GM23248 (cell line): ENCODE results near the gene NF1. TPM values are rescaled to one million over a fixed set of nuclear protein-coding genes. Genes with fewer than 3 reads are reported as not detected.

Experiments
- DNase-seq: peaks from one replicate; pipeline ENCODE4 v3.0.0-alpha.2; 2015
- H2AFZ ChIP-seq: fragments of 200-600 bp; sonication (generic); 2 replicates; pipeline ENCODE4 v1.6.1; 2016; ENCODE audit warnings: antibody characterized with exemption
- H3F3A ChIP-seq: fragments of 200-600 bp; sonication (generic); 2 replicates; pipeline ENCODE4 v1.6.1; 2016; ENCODE audit warnings: mild to moderate bottlenecking, antibody characterized with exemption, mixed run types; ENCODE audit not compliant: insufficient read depth
- H3K27ac ChIP-seq: fragments of 200-600 bp; sonication (generic); 2 replicates; pipeline ENCODE4 v1.5.1; 2016; ENCODE audit warnings: mild to moderate bottlenecking
- H3K27me3 ChIP-seq: fragments of 200-600 bp; sonication (generic); replicated peaks from 2 replicates; pipeline ENCODE4 v1.6.1; 2016; ENCODE audit warnings: mild to moderate bottlenecking; ENCODE audit not compliant: insufficient read depth
- H3K36me3 ChIP-seq: fragments of 200-600 bp; sonication (generic); 2 replicates; pipeline ENCODE4 v1.6.1; 2016; ENCODE audit warnings: low read depth, mild to moderate bottlenecking
- H3K4me1 ChIP-seq: fragments of 200-600 bp; sonication (generic); 2 replicates; pipeline ENCODE4 v1.6.1; 2016; ENCODE audit warnings: mild to moderate bottlenecking; ENCODE audit not compliant: insufficient read depth
- H3K4me2 ChIP-seq: fragments of 200-600 bp; sonication (generic); one replicate; pipeline ENCODE4 v1.6.1; 2016; ENCODE audit warnings: mild to moderate bottlenecking; ENCODE audit not compliant: unreplicated experiment
- H3K4me3 ChIP-seq: fragments of 200-600 bp; sonication (generic); 2 replicates; pipeline ENCODE4 v1.5.1; 2016; ENCODE audit warnings: mild to moderate bottlenecking
- H3K79me2 ChIP-seq: fragments of 200-600 bp; sonication (generic); 2 replicates; pipeline ENCODE4 v1.6.1; 2016; ENCODE audit warnings: mild to moderate bottlenecking; ENCODE audit not compliant: insufficient read depth
- H3K9ac ChIP-seq: fragments of 200-600 bp; sonication (generic); 2 replicates; pipeline ENCODE4 v1.6.1; 2016; ENCODE audit warnings: mild to moderate bottlenecking
- H3K9me2 ChIP-seq: fragments of 200-600 bp; sonication (generic); 2 replicates; pipeline ENCODE4 v1.6.1; 2016; ENCODE audit warnings: mixed run types, mild to moderate bottlenecking, moderate library complexity; ENCODE audit not compliant: insufficient read depth
- H3K9me3 ChIP-seq: fragments of 200-600 bp; sonication (generic); one replicate; pipeline ENCODE4 v1.6.1; 2017; ENCODE audit warnings: low read depth
- H4K20me1 ChIP-seq: fragments of 200-600 bp; sonication (generic); 2 replicates; pipeline ENCODE4 v1.6.0; 2016; ENCODE audit not compliant: insufficient read depth
- EZH2 ChIP-seq: fragments of 200-600 bp; sonication (generic); IDR thresholded peaks from 2 replicates; pipeline ENCODE4 v1.6.1; 2018; ENCODE audit warnings: antibody characterized with exemption, mild to moderate bottlenecking; ENCODE audit not compliant: insufficient read depth, poor library complexity, severe bottlenecking
- EZH2phosphoT487 ChIP-seq: fragments of 200-600 bp; sonication (generic); IDR thresholded peaks from 2 replicates; pipeline ENCODE4 v1.6.1; 2018; ENCODE audit warnings: antibody characterized with exemption, moderate library complexity, mild to moderate bottlenecking, low read depth; ENCODE audit not compliant: insufficient read depth
- WGBS, 2 experiments: methylation state at CpG; one replicate each; pipeline ENCODE4 v1.1.6; 2015 to 2017; ENCODE audit warnings: low lambda C conversion rate in 2 of 2, low coverage in 1 of 2; ENCODE audit errors: missing lambda C conversion rate in 2 of 2; 5-methylcytosine and 5-hydroxymethylcytosine counted together
- in situ Hi-C: fragments of 300-500 bp; cut with MboI; formaldehyde crosslinking; loops from 2 replicates; pipeline ENCODE4 v1.15.0; 2020
- polyA plus RNA-seq: library from polyadenylated mRNA; unstranded; fragments of >200 nt; fragmentation: Nextera tagmentation; extraction: Ambion mirVana; gene quantifications from 2 replicates; pipeline ENCODE4 v1.2.1, GENCODE V29; 2016
- total RNA-seq: library from RNA; depleted of rRNA; stranded (reverse); fragments of >200 nt; shearing (Covaris generic); gene quantifications from 2 replicates; pipeline ENCODE4 v1.2.3, GENCODE V29; 2014

NF1 gene
- total and polyA plus RNA-seq, 2 experiments from 2014 or later, result 6.1 to 24.4 TPM

DNA sequence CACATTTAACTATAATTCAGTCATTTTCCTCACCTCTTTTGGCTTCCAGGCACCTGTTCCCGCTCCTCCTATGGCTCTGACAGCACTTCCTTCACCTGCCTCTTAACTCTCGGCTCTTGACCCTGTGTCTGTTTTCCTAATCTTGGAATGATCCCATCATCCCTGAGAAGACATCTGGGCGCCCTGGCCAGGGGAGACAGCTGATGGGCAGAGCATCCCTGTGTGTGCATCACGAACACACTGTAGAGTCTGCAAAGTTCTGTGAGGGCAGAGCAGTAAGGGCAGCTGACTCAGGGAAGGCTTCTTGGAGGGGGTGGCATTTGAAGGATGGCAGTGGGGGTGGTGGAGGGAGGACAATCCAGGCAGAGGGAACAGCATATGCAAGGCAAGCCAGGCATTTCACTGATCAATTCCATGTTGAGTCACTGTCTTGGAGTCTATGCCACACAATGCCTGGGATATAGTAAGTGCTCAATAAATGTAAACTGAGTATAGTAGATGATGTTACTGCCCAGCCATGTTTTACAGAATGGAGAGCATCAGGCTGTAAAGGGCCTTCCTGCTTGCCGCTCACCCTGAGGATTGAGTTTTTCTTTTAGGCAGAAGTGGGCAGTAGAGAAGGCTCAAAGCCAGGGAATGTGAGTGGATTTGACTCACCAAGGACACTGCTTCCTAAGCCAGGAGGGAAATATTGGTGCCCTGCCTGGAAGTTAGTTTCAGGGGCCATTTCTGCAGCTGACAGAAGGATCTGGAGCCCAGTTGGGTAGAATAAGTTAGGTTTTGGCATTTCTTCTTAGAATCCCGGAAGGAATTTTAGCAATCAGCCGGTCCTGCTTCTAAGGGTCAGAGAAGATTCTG is 290.9 kb downstream of the NF1 start:
- in situ Hi-C loops, result no loop called here
- Histone ChIP-seq H2AFZ (no peak overlapping the region), H3K4me3 (no peak overlapping the region), H3K9me3 (no peaks in the 10 kb centered on the region), H3K27me3 (peaks cover 8% of the 10 kb centered on the region; the same call in 1 of the 2 replicates), H4K20me1 (no peaks in the 10 kb centered on the region), H3K4me2 (no peak overlapping the region), H3K4me1 (no peaks in the 10 kb centered on the region), H3K9me2 (no peaks in the 10 kb centered on the region), H3K79me2 (no peaks in the 10 kb centered on the region), H3K27ac (no peak overlapping the region), H3F3A (peaks cover 17% of the 10 kb centered on the region), H3K36me3 (no peaks in the 10 kb centered on the region), H3K9ac (no peak overlapping the region)
- 68 to 69% methylated on average over 7 of the region's 7 CpGs for WGBS, 2 experiments
- peak; percentile 60 for DNase-seq
- TF ChIP-seq EZH2 (no peak), EZH2phosphoT487 (no peak)

DNA sequence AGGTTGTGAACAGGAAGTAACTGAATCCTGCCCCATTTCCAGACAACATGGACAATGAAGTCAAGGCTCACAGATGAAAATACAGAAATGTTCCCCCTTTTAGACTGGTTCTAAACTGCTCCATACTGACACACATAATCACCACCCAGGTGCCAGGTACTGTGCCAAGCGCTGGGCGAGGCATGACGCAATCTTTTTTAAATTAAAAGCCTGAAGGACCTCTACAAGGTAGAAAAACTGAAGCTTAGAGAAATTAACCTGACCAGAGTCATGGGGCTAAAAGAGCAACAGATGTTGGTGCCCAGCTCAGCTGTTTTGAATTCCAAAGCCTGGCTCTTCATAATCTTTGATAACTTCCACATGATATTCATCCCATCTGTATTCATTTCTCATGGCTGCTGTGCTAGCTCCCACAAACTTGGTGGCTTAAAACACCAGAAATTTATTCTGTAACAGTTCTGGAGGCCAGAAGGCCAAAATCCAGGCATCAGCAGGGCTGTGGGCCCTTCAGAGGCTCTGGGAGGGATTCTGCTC is 291.8 kb downstream of the NF1 start:
- H3K9ac ChIP-seq, result no peak overlapping the region
- no peaks in the 10 kb centered on the region for H3K36me3 ChIP-seq
- H3K4me2 ChIP-seq, result no peak overlapping the region
- TF ChIP-seq EZH2 (no peak), EZH2phosphoT487 (no peak)
- peaks cover 12% of the 10 kb centered on the region for H3K27me3 ChIP-seq
- H3K27ac ChIP-seq, result no peak overlapping the region
- no peaks in the 10 kb centered on the region for H3K4me1 ChIP-seq
- DNase-seq, result no peak
- in situ Hi-C loops, result no loop called here
- H3F3A ChIP-seq, result peaks cover 17% of the 10 kb centered on the region
- WGBS, 2 experiments, result 10 to 25% methylated on average over 3 of the region's 3 CpGs
- H3K4me3 ChIP-seq, result no peak overlapping the region
- H2AFZ ChIP-seq, result no peak overlapping the region
- H3K9me2 ChIP-seq, result no peaks in the 10 kb centered on the region
- no peaks in the 10 kb centered on the region for H3K9me3 ChIP-seq
- H4K20me1 ChIP-seq, result no peaks in the 10 kb centered on the region
- H3K79me2 ChIP-seq, result no peaks in the 10 kb centered on the region

DNA sequence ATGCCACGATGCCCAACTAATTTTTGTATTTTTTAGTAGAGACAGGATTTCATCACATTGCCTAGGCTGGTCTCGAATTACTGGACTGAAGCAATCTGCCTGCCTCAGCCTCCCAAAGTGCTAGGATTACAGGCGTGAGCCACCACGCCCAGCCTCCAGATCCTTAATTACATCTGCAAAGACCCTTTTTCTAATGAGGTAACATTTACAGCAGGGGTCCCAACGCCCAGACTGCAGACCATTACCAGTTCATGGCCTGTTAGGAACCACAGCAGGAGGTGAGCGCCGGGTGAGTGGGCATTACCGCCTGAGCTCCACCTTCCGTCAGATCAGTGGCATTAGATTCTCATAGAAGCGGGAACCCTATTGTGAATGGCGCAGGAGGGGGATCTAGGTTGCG is 292.7 kb downstream of the NF1 start:
- no peaks in the 10 kb centered on the region for H3K79me2 ChIP-seq
- H3K4me1 ChIP-seq, result no peaks in the 10 kb centered on the region
- H3K27ac ChIP-seq, result no peak overlapping the region
- TF ChIP-seq EZH2phosphoT487 (no peak), EZH2 (no peak)
- H3K9me3 ChIP-seq, result no peaks in the 10 kb centered on the region
- H3K4me2 ChIP-seq, result no peak overlapping the region
- in situ Hi-C loops, result no loop called here
- no peak overlapping the region for H2AFZ ChIP-seq
- peaks cover 17% of the 10 kb centered on the region for H3F3A ChIP-seq
- H3K9me2 ChIP-seq, result no peaks in the 10 kb centered on the region
- no peak overlapping the region for H3K4me3 ChIP-seq
- DNase-seq, result no peak
- WGBS, 2 experiments, result 83 to 84% methylated on average over 12 of the region's 12 CpGs
- H3K9ac ChIP-seq, result no peak overlapping the region
- peaks cover 17% of the 10 kb centered on the region for H3K27me3 ChIP-seq
- no peaks in the 10 kb centered on the region for H4K20me1 ChIP-seq
- H3K36me3 ChIP-seq, result no peaks in the 10 kb centered on the region

DNA sequence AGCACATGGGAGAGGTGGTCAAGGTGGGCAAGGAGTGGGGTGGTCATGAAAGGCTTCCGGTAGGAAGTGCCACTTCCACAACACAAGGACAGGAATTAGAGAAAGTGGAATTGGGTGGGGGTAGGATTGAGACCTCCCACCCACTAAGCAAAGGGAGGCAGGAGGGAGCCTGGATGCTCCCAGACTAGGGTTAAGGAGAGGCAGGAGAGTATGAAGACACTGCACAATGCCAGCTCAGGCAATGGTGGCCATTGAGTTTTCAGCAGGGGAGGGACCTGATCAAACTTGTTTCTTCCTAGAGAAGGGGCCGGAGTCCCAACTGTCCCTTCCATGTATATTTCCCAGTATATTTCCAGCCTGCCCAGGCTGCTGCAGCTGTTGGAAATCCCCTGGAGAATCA is 293.6 kb downstream of the NF1 start:
- Histone ChIP-seq H3K9me3 (no peaks in the 10 kb centered on the region), H3K27me3 (peaks cover 21% of the 10 kb centered on the region), H3K79me2 (no peaks in the 10 kb centered on the region), H3K4me3 (no peak overlapping the region), H3K4me2 (no peak overlapping the region), H2AFZ (no peak overlapping the region), H3F3A (peaks cover 17% of the 10 kb centered on the region), H3K27ac (no peak overlapping the region), H4K20me1 (no peaks in the 10 kb centered on the region), H3K36me3 (no peaks in the 10 kb centered on the region), H3K9ac (no peak overlapping the region), H3K9me2 (no peaks in the 10 kb centered on the region), H3K4me1 (no peaks in the 10 kb centered on the region)
- in situ Hi-C loops, result no loop called here
- no peak for DNase-seq
- WGBS, 2 experiments, result 88 to 96% methylated on average over 2 of the region's 2 CpGs
- TF ChIP-seq EZH2 (no peak), EZH2phosphoT487 (no peak)
